ENCODE data around the gene CARMIL3. TPM values are rescaled to one million over a fixed set of nuclear protein-coding genes. Genes with fewer than 3 reads are reported as not detected.

Gene CARMIL3
- total and polyA plus RNA-seq, 2 of the 4 experiments (the other 2 are of a cell fraction), result under 0.01 TPM; not detected in 1

GRCh38 chr14:24053548-24054323, 1.9 kb downstream of the CARMIL3 start:
- Histone ChIP-seq H3K27ac (ENCODE audit: insufficient read depth, low read length) (no peak overlapping the region), H2AFZ (replicated peaks; ENCODE audit: low read length, poor library complexity) (no peak overlapping the region), H3K23ac (ENCODE audit: low read depth, low read length) (no peak overlapping the region), H3K4me3 (ENCODE audit: insufficient read depth, low read depth, low read length) (no peak overlapping the region), H2BK20ac (ENCODE audit: low read depth, low read length) (no peak overlapping the region), H4K20me1 (ENCODE audit: insufficient read depth, low read length) (peaks cover 3% of the 10 kb centered on the region; the same call in 1 of the 2 replicates), H2AK9ac (replicated peaks; ENCODE audit: low read depth, low read length, poor library complexity) (no peak overlapping the region), H2AK5ac (ENCODE audit: low read depth, low read length) (no peak overlapping the region), H3K4me1 (ENCODE audit: control insufficient read depth, insufficient read depth, low read length) (peaks cover 5% of the 10 kb centered on the region; the same call in 1 of the 2 replicates), H3K14ac (replicated peaks; ENCODE audit: low read depth, low read length) (no peak overlapping the region), H3K4ac (ENCODE audit: low read depth, low read length) (no peak overlapping the region), H3K18ac (ENCODE audit: low read depth, low read length) (no peak overlapping the region), H3K27me3 (ENCODE audit: control insufficient read depth, insufficient read depth, low read length) (peaks cover 34% of the 10 kb centered on the region; the same call in 1 of the 2 replicates), H3K56ac (ENCODE audit: extremely low read depth, insufficient read depth, low read length) (no peak overlapping the region), H4K5ac (ENCODE audit: low read depth, low read length) (no peak overlapping the region), H3K9ac (ENCODE audit: low read depth, low read length) (no peak overlapping the region), H2BK15ac (ENCODE audit: low read depth, low read length) (no peak overlapping the region), H3K4me2 (ENCODE audit: low read depth, low read length) (no peak overlapping the region), H2BK120ac (ENCODE audit: low read depth, low read length) (no peak overlapping the region), H3K9me3 (ENCODE audit: control insufficient read depth, insufficient read depth, low read length) (no peaks in the 10 kb centered on the region), H2BK5ac (ENCODE audit: low read depth, low read length, poor library complexity, severe bottlenecking) (no peak overlapping the region), H4K8ac (ENCODE audit: low read depth in 2 of 2, low read length in 2 of 2) (no peak overlapping the region), H3K9me1 (ENCODE audit: insufficient read depth, low read length) (0 out of 2 replicates have a peak, but pooled peaks cover 3% of the 10 kb centered on the region), H3K36me3 (ENCODE audit: control insufficient read depth, insufficient read depth, low read length) (no peaks in the 10 kb centered on the region), H3K79me1 (ENCODE audit: low read depth in 1 of 2, low read length in 2 of 2) (no peaks in the 10 kb centered on the region), H4K91ac (ENCODE audit: insufficient read depth, low read depth, low read length) (no peak overlapping the region)
- dilution Hi-C loops (cut with HindIII; ENCODE audit: low sequenced_read_pairs, unreplicated experiment), result no loop called here
- POLR2A ChIA-PET (ENCODE audit: unreplicated experiment), result no interaction called here
- ATAC-seq (ENCODE audit: low read depth) (no peak), DNase-seq (no peak)
- 66% methylated on average over 4 of the region's 10 CpGs; no CpG with 5 or more reads in 1 of the 2 experiments for WGBS, 2 experiments (ENCODE audit: extremely low coverage in 2 of 2, insufficient read length in 1 of 2)
- TF ChIP-seq RAD21 (IDR thresholded peaks at IDR 0.05; ENCODE audit: low read length), result no peak
- no peak for TF ChIP-seq NFE2L2 (IDR thresholded peaks at IDR 0.05; ENCODE audit: low read depth, low read length)
- no peak for TF ChIP-seq CHD1 (IDR thresholded peaks at IDR 0.05; ENCODE audit: low read depth, low read length)
- TF ChIP-seq RFX5 (IDR thresholded peaks at IDR 0.05; ENCODE audit: low read depth, low read length), result no peak
- TF ChIP-seq RCOR1 (IDR thresholded peaks at IDR 0.05; ENCODE audit: insufficient replicate concordance, low read length), result no peak
- no peak for TF ChIP-seq ELK1 (IDR thresholded peaks at IDR 0.05; ENCODE audit: borderline replicate concordance, low read depth, low read length)
- TF ChIP-seq USF2 (IDR thresholded peaks at IDR 0.05; ENCODE audit: low read depth, low read length), result no peak
- no peak for TF ChIP-seq MAFK (IDR thresholded peaks at IDR 0.05; ENCODE audit: low read depth, low read length)
- no peak for TF ChIP-seq FOS (IDR thresholded peaks at IDR 0.05; ENCODE audit: low read depth, low read length)
- TF ChIP-seq CEBPB (IDR thresholded peaks at IDR 0.05; ENCODE audit: low read depth, low read length), result no peak
- no peak for TF ChIP-seq BHLHE40 (IDR thresholded peaks at IDR 0.05; ENCODE audit: low read depth, low read length)
- no peak for TF ChIP-seq MAZ (IDR thresholded peaks at IDR 0.05; ENCODE audit: borderline replicate concordance, low read depth, low read length)
- no peak for TF ChIP-seq CTCF (conservative IDR thresholded peaks at IDR 0.05; ENCODE audit: low read depth, low read length)
- TF ChIP-seq SMC3 (IDR thresholded peaks at IDR 0.05; ENCODE audit: low read depth, low read length), result no peak
- in situ Hi-C loops (cut with MboI; ENCODE audit: low sequenced_read_pairs), result no loop called here
- intact Hi-C loops (cut with micrococcal nuclease), result no loop called here
- CTCF ChIA-PET, result interaction anchor here (1.4 kb wide), 1 partner anchor 55 kb away, joined by 4 read pairs; no protein-coding TSS in a partner anchor
- no TSS peak for BruUV-seq (replicated peaks)

Measured in IMR-90 (cell line).